Thyroid gland (tissue), 4 donors: ENCODE measurements around the gene LRP1-AS. TPM values are rescaled to one million over a fixed set of nuclear protein-coding genes. Genes with fewer than 3 reads are reported as not detected.
A peak's percentile ranks its signal among the peaks of the same experiment; 100 is the strongest.

Source experiments
- DNase-seq, 2 donors: peaks; one replicate each; pipeline ENCODE4 v3.0.0-alpha.2; 2019
- H3K27ac ChIP-seq, 3 donors: fragments of 200-600 bp; sonication (generic); 1 replicate in 2 of 3; 2 replicates in 1 of 3; pipeline ENCODE4 v1.5.1; 2016 to 2019; ENCODE audit warnings: mild to moderate bottlenecking in 1 of 3, moderate library complexity in 1 of 3
- H3K27me3 ChIP-seq: fragments of 200-600 bp; sonication (generic); one replicate; pipeline ENCODE4 v1.5.1; 2019
- H3K36me3 ChIP-seq, 2 donors: fragments of 200-600 bp; sonication (generic); one replicate each; pipeline ENCODE4 v1.5.1; 2016 to 2019
- H3K4me1 ChIP-seq, 2 donors: fragments of 200-600 bp; sonication (generic); one replicate each; pipeline ENCODE4 v1.5.1; 2017 to 2019
- H3K4me3 ChIP-seq, 3 donors: fragments of 200-600 bp; sonication (generic); replicated peaks in 1 of 3; 1 replicate in 2 of 3; 2 replicates in 1 of 3; pipeline ENCODE4 v1.5.1; 2016; ENCODE audit warnings: mild to moderate bottlenecking in 1 of 3
- H3K9me3 ChIP-seq: fragments of 200-600 bp; sonication (generic); one replicate; pipeline ENCODE4 v1.5.1; 2017
- POLR2A ChIP-seq, 2 donors: fragments of 450-650 bp; IDR thresholded peaks; one replicate each; pipeline ENCODE4 v1.6.1; 2017; ENCODE audit warnings: antibody characterized with exemption in 2 of 2, mild to moderate bottlenecking in 2 of 2, moderate library complexity in 1 of 2
- WGBS, 2 donors: methylation state at CpG; one replicate each; pipeline ENCODE4 v1.1.5; 2017; 5-methylcytosine and 5-hydroxymethylcytosine counted together
- intact Hi-C: fragments of 100-400 bp; cut with DNase I; formaldehyde crosslinking; loops from one replicate; pipeline ENCODE4 v1.15.1; 2023
- total RNA-seq, 4 donors: library from RNA; depleted of rRNA; stranded (reverse); fragments of >200 nt; gene quantifications; one replicate each; pipeline ENCODE4 v1.2.3, GENCODE V29; 2016
- TF ChIP-seq, protein P1 (sequence below), 6 experiments: fragments of 200-600 bp in 3 of 6; fragments of 450-650 bp in 3 of 6; sonication (generic) in 3 of 6; IDR thresholded peaks; one replicate each; pipeline ENCODE4 v1.5.1; 2016 to 2019; ENCODE audit warnings: antibody characterized with exemption in 6 of 6, mild to moderate bottlenecking in 2 of 6, inconsistent platforms in 1 of 6, moderate library complexity in 1 of 6

Gene LRP1-AS
- total RNA-seq, 4 donors from 2014 or later = not detected

DNA sequence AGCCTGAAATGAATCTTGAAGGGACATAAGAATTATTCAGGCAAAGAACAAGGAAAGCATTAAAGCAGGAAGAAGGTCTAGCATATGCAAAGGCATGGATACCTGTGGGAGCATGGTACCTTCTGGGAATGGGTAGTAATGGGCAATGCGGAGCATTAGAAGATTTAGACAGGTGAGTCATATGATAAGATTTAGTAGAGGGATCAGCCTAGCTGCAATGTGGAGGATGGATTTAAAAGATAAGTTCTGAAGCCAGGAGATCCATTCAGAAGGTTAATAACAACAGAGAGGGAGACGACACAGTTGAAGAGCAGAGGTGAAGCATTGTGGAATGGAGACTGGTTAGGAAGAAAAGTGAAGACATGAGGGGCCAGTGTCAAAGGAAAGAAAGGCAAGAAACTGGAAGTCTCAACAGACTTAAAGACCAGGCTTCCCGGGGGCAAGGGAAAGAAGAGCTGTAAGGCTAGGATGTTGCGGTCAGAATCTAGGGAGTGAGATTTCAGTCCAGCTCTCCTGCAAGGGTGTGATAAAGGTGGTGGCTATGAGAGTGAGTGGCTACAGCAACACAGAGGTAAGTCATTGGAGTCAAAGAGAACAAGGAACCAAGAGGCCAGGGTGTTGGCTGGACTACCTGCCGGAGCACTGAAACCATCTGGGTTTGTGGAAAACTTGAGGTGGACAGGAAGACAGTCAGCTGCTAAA, 30.7 kb downstream of the LRP1-AS start:
- WGBS, 2 donors = 84 to 86% methylated on average over 5 of the region's 5 CpGs
- H3K27me3 ChIP-seq = no peaks in the 10 kb centered on the region
- no peaks in the 10 kb centered on the region for H3K36me3 ChIP-seq
- intact Hi-C loops = loop anchor here (10.0 kb wide), 1 partner anchor 112 kb away; the partner anchor contains the start of gene ZBTB39
- TF ChIP-seq, protein P1, sequence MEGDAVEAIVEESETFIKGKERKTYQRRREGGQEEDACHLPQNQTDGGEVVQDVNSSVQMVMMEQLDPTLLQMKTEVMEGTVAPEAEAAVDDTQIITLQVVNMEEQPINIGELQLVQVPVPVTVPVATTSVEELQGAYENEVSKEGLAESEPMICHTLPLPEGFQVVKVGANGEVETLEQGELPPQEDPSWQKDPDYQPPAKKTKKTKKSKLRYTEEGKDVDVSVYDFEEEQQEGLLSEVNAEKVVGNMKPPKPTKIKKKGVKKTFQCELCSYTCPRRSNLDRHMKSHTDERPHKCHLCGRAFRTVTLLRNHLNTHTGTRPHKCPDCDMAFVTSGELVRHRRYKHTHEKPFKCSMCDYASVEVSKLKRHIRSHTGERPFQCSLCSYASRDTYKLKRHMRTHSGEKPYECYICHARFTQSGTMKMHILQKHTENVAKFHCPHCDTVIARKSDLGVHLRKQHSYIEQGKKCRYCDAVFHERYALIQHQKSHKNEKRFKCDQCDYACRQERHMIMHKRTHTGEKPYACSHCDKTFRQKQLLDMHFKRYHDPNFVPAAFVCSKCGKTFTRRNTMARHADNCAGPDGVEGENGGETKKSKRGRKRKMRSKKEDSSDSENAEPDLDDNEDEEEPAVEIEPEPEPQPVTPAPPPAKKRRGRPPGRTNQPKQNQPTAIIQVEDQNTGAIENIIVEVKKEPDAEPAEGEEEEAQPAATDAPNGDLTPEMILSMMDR (IDR thresholded peaks at IDR 0.05) = no peak
- no peak for TF ChIP-seq POLR2A (IDR thresholded peaks at IDR 0.05)
- H3K4me1 ChIP-seq = peaks cover 0 to 5% of the 10 kb centered on the region in 2 donors
- H3K9me3 ChIP-seq = no peaks in the 10 kb centered on the region
- H3K4me3 ChIP-seq = no peak overlapping the region
- DNase-seq = no peak
- no peak overlapping the region for H3K27ac ChIP-seq

DNA sequence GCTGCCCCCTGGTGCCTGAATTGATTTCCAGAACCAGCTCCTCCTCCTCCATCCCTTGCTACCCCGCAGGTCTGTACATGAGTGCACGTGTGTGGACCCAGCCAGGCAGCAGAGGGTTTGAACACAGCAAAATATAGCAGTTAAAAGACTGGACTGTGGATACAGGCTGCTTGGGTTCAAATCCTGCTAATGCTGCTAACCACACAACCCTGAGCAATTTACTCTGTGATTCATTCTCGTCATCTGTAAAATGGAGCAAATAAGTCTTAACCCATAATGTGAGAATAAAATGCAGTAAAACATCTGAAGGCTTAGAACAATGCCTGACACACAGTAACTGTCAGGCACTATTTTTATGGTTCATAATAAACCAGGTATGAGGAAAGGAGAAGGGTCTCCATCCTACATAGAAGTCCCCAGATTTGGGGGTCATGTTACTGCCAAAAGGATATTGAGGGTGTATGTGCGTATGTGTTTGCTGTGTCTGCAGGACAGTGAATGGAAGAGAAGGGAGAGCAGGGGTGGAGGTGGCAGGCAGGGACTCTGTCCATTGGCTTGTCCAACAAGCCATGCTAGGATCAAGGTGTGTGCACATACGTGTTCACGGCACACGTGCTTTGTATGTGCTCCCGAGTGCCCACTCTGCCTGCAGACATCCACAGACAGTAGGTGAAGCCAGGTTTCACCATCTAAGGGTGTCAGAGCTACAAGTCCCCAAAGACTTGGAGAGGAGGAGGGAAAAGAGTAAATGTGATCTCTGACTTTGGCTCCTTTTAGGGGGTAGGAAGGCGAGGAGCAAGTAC, 34.7 kb downstream of the LRP1-AS start:
- intact Hi-C loops = loop anchor here (5.0 to 10.0 kb wide), 2 partner anchors 45 to 108 kb away; partner anchors contain the start of gene ZBTB39
- H3K9me3 ChIP-seq = no peaks in the 10 kb centered on the region
- no peak for TF ChIP-seq POLR2A (IDR thresholded peaks at IDR 0.05)
- TF ChIP-seq, protein P1 (IDR thresholded peaks at IDR 0.05) = peak in 3 of 6 experiments; percentile 41 to 80 (median 57)

DNA sequence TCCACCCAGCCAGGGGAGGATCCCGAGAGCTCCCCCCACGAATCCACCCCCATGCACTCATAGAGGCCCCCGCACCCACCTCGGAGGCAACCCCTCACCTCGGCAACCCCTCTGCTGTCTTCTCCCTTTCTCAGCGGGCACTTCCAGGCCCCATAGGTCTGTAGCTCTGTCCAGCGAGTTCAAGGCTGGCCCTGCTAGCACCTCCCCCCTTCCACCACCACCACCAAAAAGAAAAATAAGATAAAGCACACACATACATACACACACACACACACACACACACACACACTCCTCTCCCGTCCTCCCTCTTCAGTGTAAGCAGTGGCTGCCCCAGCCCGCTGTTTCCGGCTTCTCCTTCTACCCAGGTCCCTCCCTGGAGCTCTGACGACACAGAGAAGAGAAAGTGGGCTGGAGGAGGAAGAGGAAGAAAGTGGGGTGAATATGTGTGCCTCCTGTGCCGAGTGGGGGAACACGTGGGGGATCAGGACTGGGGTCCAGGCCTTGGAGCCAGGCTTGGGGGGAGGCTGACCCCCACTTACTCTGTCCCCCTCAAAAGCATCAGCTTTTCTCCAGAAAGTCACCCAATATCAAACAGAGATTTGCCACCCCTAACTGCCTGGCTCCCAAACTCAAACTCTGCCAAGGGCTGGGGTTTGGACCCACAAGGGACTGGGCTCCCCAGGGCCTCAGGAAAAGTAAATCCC, 36.2 kb downstream of the LRP1-AS start, which contains the start of gene STAT6:
Gene STAT6 (minus strand): TSS at position 332 of the 704 bp plus-strand sequence. CDS start 3,084 bp downstream, outside the sequence.
- Histone ChIP-seq H3K36me3 (peaks cover 7 to 9% of the 10 kb centered on the region in 2 donors), H3K27me3 (no peaks in the 10 kb centered on the region), H3K9me3 (no peaks in the 10 kb centered on the region), H3K4me1 (peaks cover 7 to 27% of the 10 kb centered on the region in 2 donors), H3K27ac (peak within 1 kb of the TSS; percentile 96 to 99 (median 99)), H3K4me3 (peak within 1 kb of the TSS; percentile 22 to 74 (median 47))
- 3 to 4% methylated on average over 11 to 13 of the region's 13 CpGs for WGBS, 2 donors
- peak; percentile 80 to 82 for DNase-seq
- TF ChIP-seq POLR2A (IDR thresholded peaks at IDR 0.05) = peak; percentile 20 to 45
- TF ChIP-seq, protein P1 (IDR thresholded peaks at IDR 0.05) = peak in 1 of 6 experiments; percentile 20
- intact Hi-C loops = loop anchor here (5.0 to 10.0 kb wide), 2 partner anchors 44 to 106 kb away; partner anchors contain the start of gene ZBTB39

More for the DNA sequence above, 34.7 kb downstream of the LRP1-AS start:
- peaks cover 7 to 23% of the 10 kb centered on the region in 2 donors for H3K4me1 ChIP-seq
- H3K4me3 ChIP-seq = peak overlapping the region in 1 of 3 donors; percentile 74
- WGBS, 2 donors = 55 to 66% methylated on average over 9 of the region's 9 CpGs
- H3K27ac ChIP-seq = peak overlapping the region; percentile 96 to 99 (median 99)
- DNase-seq = no peak
- no peaks in the 10 kb centered on the region for H3K27me3 ChIP-seq
- no peaks in the 10 kb centered on the region for H3K36me3 ChIP-seq

DNA sequence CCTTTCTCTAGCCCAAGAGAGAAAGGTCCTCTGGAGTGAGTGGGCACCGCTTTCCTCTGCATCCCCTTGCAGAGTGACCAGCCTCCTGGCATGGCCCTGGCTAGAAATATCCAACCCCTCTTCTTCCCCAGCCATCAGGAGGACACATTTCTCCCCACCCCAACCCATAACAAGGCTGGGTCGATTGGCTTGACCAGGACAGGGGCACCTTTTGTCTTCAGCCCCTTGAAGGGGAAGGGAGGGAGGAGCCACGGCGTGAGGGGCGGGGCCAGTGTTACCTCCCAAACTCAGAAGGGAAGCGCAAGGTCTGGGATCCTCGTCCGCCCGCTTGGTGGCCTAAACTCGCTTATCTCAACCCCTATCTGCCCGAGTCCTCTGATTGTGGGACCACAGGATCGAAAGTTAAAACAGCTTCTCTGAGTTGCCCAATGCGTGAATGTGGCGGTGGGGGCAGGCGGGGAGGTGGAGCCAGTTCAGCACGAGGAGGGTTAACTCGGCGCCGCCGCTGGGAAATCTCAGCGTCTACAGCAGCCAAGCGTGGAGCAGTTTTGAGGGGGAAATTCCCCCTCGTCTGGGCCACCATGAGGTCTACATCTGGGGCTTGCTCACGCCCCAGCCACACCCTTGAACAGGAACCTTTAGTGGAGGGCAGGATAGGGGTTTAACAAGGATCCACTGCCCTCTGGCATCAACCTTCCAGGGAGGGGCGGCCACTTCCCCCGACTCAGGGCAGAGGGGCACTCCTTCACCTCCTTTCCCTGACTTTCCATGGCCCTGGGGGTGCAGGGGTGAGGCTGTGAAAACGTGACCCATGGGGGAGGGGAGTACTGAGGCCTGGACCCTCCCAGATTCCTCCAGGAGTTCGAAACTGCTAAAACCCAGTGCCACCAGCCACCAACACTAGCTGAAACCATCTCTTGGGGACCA, 37.1 kb downstream of the LRP1-AS start:
- Histone ChIP-seq H3K27ac (peak overlapping the region; percentile 96 to 99 (median 99)), H3K4me3 (peak overlapping the region; percentile 22 to 74 (median 47)), H3K9me3 (no peaks in the 10 kb centered on the region), H3K27me3 (no peaks in the 10 kb centered on the region), H3K36me3 (peaks cover 11 to 18% of the 10 kb centered on the region in 2 donors), H3K4me1 (peaks cover 7 to 27% of the 10 kb centered on the region in 2 donors)
- WGBS, 2 donors = 6% methylated on average over 15 to 18 of the region's 28 CpGs
- DNase-seq = peak; percentile 72 to 75
- TF ChIP-seq POLR2A (IDR thresholded peaks at IDR 0.05) = peak; percentile 35 to 70
- TF ChIP-seq, protein P1 (IDR thresholded peaks at IDR 0.05) = peak in 1 of 6 experiments; percentile 12
- intact Hi-C loops = loop anchor here (5.0 to 10.0 kb wide), 2 partner anchors 43 to 106 kb away; partner anchors contain the start of gene ZBTB39
